Measurements from ENCODE around the gene ADGRL2.
"Not testable (repeated sequence)": the region's sequence is repeated elsewhere in the genome, so short reads cannot be mapped to it uniquely, and the experiment has no call there.

Gene ADGRL2

DNA sequence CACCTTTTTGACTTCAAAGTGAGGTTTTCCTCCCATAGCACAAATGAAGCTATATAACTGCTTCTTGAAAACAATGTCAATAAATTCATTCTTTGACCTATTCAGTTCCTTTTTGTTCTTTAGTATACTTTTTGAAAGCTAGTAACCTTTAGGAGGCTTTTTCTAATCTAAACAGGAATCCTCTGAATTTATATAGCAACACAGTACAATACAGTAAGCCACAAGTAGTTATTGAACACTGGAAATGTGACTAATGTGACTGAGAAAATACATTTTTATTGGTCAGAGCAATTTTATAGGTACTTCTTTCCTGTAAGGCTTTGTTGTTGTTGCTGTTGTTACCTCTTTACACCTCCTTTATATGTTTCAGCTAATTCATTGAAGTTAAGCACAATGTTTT is 49.8 kb downstream of the ADGRL2 start:
- DNase-seq = no peak

GRCh38 chr1:81851217-81851616 is 50.5 kb downstream of the ADGRL2 start:
- no peak for DNase-seq

- DNase-seq = no peak
Observed at GRCh38 chr1:81852961-81853360, 52.2 kb downstream of the ADGRL2 start.

- DNase-seq = no peak
Observed at GRCh38 chr1:81867235-81867634, 66.5 kb downstream of the ADGRL2 start.

- no peak for DNase-seq
Observed at GRCh38 chr1:81869307-81869706, 68.6 kb downstream of the ADGRL2 start.

- not testable (repeated sequence) for DNase-seq
Observed at GRCh38 chr1:81871091-81871490, 70.4 kb downstream of the ADGRL2 start.

DNA sequence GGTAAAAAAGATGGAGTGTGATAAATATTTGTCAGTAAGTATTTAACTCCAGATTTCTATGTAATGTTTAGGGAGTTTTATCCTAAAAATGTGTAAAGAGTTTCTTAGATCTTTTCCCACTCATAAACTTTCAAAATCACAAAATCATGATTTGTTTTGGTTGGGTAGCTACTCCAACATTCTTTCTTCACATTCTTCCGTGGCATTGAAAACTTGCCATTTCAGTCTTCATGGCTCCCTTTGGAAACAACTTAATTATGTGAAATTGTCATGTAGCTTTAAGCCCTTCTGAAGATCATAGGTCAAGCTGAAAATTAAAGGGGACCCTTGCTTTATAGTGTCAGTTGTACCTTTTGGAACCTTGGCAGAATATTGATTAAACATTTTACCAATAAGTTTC is 73.2 kb downstream of the ADGRL2 start:
- no peak for DNase-seq

- DNase-seq = no peak
Observed at GRCh38 chr1:81874461-81874860, 73.7 kb downstream of the ADGRL2 start.

DNA sequence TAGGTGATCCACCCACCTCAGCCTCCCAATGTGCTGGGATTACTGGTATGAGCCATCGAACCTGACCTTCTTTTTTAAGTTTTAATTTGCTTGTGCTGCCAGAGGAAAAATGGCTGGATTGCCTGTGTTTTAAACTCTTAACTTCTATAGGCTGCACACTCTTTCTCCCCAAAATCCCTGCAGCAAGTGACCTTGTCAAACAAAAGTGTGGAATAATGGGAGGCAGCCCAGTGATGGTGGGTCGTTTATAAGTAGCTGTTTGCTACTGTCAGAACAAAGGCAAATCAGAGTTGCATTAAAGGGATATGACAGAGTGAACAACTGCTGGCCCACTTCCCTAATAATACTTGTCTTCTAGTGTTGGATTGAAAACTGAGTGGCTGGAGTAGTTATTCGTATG is 74.2 kb downstream of the ADGRL2 start:
- DNase-seq = no peak

DNA sequence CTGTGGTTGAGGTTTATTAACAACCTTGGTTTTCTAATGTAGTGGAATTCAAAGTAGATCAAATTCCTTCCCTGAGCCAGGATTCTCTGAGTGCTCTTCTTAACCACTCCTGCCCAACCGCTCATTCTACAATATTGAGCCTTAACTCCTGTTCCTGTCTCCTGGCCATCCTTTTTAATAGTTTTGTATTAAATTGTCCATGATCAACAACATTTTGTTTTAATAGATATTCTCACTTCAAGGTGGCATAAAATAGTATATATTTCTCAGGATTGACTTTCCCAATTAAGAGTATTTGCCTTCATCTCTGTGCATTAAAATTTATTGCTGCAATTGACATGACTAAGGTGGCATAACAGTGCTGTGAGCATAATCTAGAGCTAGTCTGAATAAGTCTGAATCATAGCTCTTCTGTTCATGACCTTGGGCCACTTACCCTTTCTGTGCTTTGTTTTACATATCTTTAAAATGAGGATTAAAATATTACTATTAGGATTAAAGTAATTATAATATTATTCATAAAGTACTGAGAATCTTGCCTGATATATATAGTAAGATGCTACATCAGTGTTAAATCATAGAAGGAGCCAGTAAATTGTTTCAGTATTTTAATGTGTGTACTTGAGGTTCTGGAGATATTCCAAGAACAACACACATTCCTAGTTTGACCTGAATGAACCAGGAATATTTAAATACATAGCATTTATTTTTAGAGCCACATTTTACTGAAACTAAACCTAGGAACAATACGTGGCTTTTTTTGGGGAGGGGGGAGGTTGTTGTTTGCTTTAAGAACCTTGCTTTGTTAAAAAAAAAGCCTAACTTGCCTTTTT is 76.4 kb downstream of the ADGRL2 start:
- no peak for DNase-seq

- no peak for DNase-seq
Observed at GRCh38 chr1:81877940-81878339, 77.2 kb downstream of the ADGRL2 start.

- DNase-seq = no peak
Observed at GRCh38 chr1:81878538-81878937, 77.8 kb downstream of the ADGRL2 start.

- DNase-seq = no peak
Observed at GRCh38 chr1:81880781-81881180, 80.0 kb downstream of the ADGRL2 start.

DNA sequence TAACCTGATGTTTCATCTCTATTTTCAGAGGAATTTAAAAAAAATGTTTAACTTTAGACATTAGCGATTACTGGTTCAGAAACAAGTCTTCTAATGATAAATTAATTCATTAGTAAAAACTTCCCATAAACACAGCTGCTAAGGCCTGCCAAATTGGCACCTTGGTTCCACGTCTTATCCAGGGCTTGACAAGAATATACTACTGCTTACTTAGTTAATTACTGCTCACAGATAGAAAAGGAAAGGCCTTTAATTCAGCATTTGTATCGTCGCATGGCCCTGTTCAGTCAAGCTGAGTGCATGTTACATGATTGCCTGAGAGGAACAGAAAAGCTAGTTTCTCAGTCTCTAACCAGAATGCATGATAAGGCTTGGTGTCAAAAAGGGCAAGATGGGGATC is 84.6 kb downstream of the ADGRL2 start:
- DNase-seq = no peak

GRCh38 chr1:81886292-81886691 is 85.6 kb downstream of the ADGRL2 start:
- DNase-seq = not testable (repeated sequence)

DNA sequence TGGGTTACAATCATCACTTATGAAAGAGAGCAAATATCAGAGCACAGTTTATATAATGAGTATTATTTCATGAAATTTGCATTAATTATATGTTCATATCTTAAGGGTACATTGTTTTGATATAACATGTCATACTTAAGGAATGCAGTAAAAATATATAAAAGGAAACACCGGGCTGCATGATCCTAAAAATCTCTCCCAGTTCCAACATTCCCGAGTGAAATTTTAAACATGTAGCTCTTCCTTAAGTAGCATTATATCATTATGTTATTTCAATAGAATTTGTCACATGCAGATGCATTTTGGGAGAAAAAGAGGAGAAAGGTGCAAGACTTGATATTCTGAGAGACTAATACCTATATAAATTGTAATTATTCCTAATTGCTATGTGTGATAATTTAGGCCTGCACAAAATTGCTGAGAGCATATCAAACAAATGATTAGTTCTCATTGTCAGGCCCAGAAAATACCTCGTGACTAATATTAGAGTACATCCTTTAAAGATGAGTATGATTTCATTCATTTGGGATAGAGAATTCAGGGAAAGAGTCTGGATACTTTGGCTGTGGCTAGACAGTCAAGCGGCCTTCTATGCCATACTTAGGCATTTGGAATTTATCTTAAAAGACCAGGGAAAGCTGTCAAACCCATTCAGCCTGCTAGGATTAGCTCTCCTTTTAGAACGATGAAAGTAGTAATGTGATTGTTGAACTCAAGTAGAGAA is 86.8 kb downstream of the ADGRL2 start:
- DNase-seq = no peak

DNA sequence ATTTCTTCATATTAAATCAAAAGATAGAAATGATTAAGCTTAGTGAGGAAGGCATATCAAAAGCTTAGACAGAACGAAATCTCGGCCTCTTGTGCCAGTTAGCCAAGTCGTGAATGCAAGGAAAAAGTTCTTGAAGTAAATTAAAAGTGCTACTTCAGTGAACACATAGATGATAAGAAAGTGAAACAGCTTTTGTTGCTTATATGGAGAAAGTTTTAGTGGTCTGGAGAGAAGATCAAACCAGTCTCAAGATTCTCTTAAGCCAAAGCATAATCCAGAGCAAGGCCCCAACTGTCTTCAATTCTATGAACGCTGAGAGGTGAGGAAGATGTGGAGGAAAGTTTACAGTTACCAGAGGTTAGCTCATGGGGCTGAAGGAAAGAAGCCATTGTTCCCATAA is 88.4 kb downstream of the ADGRL2 start:
- no peak for DNase-seq

GRCh38 chr1:81894867-81895266 is 94.1 kb downstream of the ADGRL2 start:
- no peak for DNase-seq

DNA sequence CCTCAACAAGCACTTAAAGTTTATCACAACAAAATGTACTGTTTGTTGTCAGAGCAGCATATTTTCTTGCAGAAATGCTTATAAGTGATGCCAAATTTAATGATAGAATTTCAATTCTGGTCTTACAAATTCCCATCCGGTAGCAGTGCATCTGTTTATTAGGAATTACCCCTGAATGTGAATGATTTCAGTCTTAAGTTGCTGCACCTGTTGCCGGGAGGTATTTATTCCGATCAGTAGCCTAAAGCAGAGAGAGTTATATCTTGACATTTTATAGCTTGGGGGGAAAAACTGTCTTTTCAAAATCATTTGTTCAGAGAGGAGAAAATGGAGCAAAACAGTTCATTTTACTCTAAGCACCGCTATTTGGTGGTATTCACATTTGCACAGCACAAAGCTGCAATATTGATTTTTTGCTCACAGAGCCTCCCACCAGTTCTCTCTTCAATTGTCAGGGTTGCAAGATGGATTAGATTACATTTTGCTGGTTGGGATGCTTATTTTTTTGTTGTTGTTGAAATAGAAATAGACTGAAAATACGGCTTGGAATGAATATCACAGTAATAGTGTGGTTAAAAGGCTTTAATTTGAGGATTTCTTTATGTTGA is 98.6 kb downstream of the ADGRL2 start:
- DNase-seq = no peak

DNA sequence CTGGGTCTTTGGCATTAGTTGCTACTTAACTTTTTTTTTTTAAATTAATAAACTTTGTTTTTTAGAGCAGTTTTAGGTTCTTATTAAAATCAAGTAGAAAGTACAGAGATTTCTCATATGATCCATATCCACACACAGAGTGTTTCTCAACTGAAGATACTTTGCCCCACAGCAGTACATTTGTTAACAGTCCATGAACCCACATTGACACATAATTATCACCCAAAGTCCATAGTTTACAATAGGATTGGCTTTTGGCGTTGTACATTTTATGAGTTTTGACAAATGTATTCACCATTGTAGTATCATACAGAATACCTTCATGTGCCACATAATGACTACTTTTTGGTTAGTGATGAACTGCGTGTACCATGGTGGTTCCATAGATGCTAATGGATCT is 106.8 kb downstream of the ADGRL2 start:
- no peak for DNase-seq

DNA sequence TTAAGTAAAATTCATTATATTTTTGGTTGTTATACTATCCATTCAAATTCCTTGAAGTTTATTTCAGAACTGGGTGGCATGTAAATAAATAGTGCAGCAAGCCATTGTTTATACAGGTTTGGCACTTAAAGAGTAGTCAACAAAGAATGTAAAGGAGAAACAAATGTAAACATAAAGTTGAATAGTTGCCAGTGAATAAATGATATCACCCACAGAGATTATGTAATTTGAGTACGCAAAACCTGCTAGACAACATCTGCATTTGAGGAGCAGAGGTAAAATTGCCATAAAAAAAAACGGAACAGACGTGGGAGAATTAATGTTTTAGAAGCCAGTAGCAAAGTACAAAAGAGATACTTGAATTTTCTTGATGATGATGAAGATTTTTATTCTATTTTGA is 111.6 kb downstream of the ADGRL2 start:
- no peak for DNase-seq

DNA sequence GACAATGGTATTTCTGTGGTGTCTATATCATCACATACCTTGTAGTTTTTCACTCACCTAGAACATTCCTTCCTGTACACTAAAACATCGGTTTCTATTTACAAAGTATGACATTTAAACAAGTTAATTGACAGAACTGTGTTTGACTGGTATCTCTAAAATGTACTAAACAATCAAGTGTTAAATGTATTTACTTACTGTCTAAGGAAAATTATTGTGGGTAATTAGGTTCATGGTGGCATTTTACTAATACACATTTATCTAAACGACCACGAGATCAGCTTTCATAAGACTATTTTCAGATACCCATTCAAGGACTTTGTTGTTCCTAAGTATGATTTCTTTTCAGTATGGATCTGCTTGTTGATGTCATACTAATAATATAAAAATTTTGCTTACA is 115.2 kb downstream of the ADGRL2 start:
- DNase-seq = no peak

DNA sequence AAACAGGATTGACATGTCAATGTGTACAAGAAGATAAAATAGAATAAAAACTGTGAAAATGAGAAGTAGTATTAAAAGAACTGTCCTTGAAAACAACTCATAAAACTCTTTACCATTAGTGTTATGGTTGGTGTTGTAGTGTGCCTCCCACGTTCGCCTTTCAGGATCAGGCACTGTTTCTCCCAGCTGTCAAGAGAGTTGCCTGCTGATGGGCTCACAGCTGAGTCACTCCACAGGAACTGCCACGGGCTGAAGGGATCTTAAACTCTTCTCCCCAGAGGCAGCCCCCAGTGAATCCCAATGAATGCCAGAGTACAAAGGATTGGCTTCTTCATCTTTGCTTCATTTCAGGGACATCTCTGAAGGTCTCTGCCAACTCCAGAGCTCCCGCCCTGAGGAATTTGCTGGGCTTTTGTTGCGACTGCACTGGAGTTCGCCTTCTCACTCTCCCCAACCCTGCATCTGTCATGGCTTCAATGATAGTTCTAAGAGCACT is 119.6 kb downstream of the ADGRL2 start:
- DNase-seq = no peak

DNA sequence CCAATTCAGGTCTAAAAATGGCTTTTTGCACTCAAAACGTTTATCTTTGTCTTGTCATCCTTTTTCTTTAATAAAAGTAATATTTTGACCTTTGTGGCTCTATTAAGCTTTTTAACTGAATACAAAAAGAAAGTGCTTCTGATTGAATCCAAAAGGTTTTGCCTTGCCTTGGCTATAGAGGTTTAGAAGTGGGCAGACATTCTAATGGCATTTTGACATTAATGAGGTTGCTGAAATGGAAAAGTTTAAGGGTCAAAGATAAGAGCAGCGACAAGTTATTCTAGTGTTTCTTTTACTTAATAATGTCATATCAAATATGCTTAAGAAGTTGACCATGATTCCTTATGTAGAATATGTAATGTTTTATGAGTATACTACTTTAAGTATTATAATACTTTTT is 120.2 kb downstream of the ADGRL2 start:
- DNase-seq = no peak
